Activated naive CD4-positive, alpha-beta T cell treated with anti-CD3 and anti-CD28 coated beads for 36 hours (primary cell): Measurements from ENCODE around the gene NEK6. TPM values are rescaled to one million over a fixed set of nuclear protein-coding genes. Genes with fewer than 3 reads are reported as not detected.

ENCODE experiments used
- CTCF ChIA-PET: fragments of 350-600 bp; sonication (Branson Sonifier 250); formaldehyde crosslinking; loops from one replicate; lab custom pipeline; 2021; ENCODE audit warnings: antibody characterized with exemption; lab: Charles Lee
- DNase-seq: peaks from one replicate; pipeline ENCODE4 v3.0.0-alpha.2; 2020
- H3K27ac Mint-ChIP-seq: one replicate; pipeline ENCODE4 v1.8.0; 2021; ENCODE audit warnings: mild to moderate bottlenecking, mixed read lengths
- H3K27me3 Mint-ChIP-seq: one replicate; pipeline ENCODE4 v1.8.0; 2021; ENCODE audit warnings: low read depth, mixed read lengths
- H3K36me3 Mint-ChIP-seq: one replicate; pipeline ENCODE4 v1.8.0; 2021; ENCODE audit warnings: low read depth, mixed read lengths
- H3K4me1 Mint-ChIP-seq: one replicate; pipeline ENCODE4 v1.8.0; 2021; ENCODE audit warnings: low read depth, mixed read lengths
- H3K4me3 Mint-ChIP-seq: one replicate; pipeline ENCODE4 v1.8.0; 2021; ENCODE audit warnings: mild to moderate bottlenecking, moderate library complexity, mixed read lengths
- H3K9me3 Mint-ChIP-seq: one replicate; pipeline ENCODE4 v1.8.0; 2021; ENCODE audit warnings: mixed read lengths
- intact Hi-C: fragments of 100-400 bp; cut with micrococcal nuclease; formaldehyde crosslinking; loops from one replicate; pipeline ENCODE4 v1.15.1; 2023
- total RNA-seq, 2 experiments: library from RNA; stranded (reverse); gene quantifications; one replicate each; pipeline ENCODE4 v1.2.3, GENCODE V29; 2021

The NEK6 gene
- total RNA-seq, 2 experiments from 2014 or later, result 0.89 to 1.5 TPM

DNA sequence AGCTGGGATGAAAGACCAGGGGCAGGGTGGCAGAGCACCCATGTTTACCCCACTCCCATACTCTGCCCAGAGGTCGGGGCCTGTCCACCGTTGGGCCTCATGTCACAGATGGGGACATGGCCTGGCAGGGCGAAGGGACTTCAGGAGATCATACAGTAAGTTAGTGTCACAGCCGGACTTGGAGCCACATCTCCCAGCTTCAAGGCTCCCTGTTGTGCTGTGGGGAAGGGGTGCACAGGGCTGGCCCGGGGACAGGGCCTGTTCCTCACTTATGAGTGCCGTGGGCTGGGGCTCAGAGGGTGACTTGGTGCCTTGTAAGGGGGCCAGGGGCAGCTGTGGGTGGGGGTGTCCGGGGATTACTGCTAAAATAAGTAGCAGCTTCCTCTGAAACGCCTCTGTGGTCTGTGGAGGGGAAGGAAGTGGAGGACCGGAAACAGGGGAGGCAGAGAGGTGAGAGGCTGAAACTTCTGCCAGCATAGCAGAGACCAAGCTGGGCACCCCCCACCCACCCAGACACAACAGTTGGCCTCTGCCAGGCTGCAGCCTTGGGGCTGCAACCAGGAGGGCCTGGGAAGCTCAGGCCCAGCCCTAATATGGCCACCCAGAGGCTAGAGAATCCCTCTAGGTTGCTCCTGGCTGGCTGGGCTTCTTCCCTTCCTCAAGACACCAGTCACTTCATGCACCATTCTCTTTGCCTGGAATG lies 41.1 kb upstream of the NEK6 start:
- H3K36me3 Mint-ChIP-seq, result no peaks in the 10 kb centered on the region
- H3K4me3 Mint-ChIP-seq, result no peak overlapping the region
- intact Hi-C loops, result loop anchor here (1.0 to 2.0 kb wide), 2 partner anchors 14 to 38 kb away; no protein-coding TSS in a partner anchor
- H3K27me3 Mint-ChIP-seq, result no peaks in the 10 kb centered on the region
- H3K4me1 Mint-ChIP-seq, result peaks cover 34% of the 10 kb centered on the region
- no peaks in the 10 kb centered on the region for H3K9me3 Mint-ChIP-seq
- DNase-seq, result peak; percentile 80
- CTCF ChIA-PET, result interaction anchor here (0.6 to 0.8 kb wide), 3 partner anchors 85 to 120 kb away, joined by 3 to 4 read pairs (median 3); no protein-coding TSS in a partner anchor
- H3K27ac Mint-ChIP-seq, result peak overlapping the region; percentile 51

DNA sequence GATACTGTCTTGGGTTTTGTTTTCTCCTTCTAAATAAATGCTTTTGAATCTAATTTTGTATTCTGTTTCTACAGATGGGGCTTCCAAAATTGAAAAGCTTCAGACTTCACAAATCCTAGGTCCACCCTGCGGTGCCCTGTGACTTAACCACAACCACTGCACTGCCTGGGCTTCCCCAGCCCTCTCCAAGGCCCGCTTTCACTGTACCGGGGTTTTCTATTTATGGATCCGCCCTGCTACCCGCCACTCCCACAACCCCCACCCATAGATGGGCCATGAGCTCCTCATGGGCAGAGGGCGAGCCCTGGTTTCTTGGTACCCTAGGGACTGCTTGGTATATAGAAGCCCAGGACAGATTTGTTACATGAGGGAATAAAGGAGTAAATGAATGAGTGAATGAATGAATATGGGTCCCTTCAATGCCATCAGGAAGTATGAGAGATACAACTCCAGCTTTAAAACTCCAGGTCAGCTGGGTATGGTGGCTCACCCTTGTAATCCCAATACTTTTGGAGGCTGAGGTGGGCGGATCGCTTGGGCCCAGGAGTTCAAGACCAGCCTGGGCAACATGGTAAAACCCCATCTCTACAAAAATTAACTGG lies 39.8 kb upstream of the NEK6 start:
- H3K9me3 Mint-ChIP-seq, result no peaks in the 10 kb centered on the region

DNA sequence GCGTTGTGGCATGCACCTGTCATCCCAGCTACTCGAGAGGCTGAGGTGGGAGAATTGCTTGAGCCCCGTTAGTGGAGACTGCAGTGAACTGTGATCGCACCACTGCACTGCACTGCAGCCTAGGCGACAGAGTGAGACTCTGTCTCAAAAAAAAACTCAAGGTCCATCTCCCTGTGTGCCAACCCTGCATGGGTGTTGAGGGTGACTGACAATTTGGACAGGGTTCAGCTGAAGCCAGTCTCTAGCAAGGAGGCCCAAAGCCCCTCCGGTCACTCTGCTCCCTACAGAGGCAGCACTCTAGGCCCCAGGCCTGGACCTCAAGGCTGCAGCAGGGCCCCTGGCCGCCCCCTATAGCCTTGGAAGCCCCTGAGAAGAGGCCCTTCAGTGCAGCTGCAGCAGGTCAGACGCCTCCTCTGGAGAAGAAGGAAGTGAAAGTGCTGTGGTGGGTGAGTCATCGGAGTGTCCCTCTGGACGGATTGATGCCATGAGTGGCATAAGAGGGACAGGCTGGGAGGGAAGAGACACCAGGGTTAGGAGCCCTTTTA lies 39.2 kb upstream of the NEK6 start:
- no peak overlapping the region for H3K27ac Mint-ChIP-seq
- no peaks in the 10 kb centered on the region for H3K27me3 Mint-ChIP-seq
- DNase-seq, result peak; percentile 66
- H3K9me3 Mint-ChIP-seq, result no peaks in the 10 kb centered on the region
- CTCF ChIA-PET, result interaction anchor here (0.6 kb wide), 1 partner anchor 217 kb away, joined by 3 read pairs; no protein-coding TSS in a partner anchor
- H3K4me1 Mint-ChIP-seq, result peaks cover 31% of the 10 kb centered on the region
- H3K4me3 Mint-ChIP-seq, result no peak overlapping the region
- no peaks in the 10 kb centered on the region for H3K36me3 Mint-ChIP-seq
- intact Hi-C loops, result no loop called here

More for the DNA sequence above, 39.8 kb upstream of the NEK6 start:
- no peak overlapping the region for H3K27ac Mint-ChIP-seq
- intact Hi-C loops, result loop anchor here (2.0 kb wide), 1 partner anchor 37 kb away; no protein-coding TSS in a partner anchor
- H3K4me3 Mint-ChIP-seq, result no peak overlapping the region
- CTCF ChIA-PET, result interaction anchor here (0.6 to 0.7 kb wide), 2 partner anchors 82 to 152 kb away, joined by 6 to 7 read pairs; no protein-coding TSS in a partner anchor
- H3K4me1 Mint-ChIP-seq, result peaks cover 31% of the 10 kb centered on the region
- DNase-seq, result no peak
- no peaks in the 10 kb centered on the region for H3K27me3 Mint-ChIP-seq
- no peaks in the 10 kb centered on the region for H3K36me3 Mint-ChIP-seq

DNA sequence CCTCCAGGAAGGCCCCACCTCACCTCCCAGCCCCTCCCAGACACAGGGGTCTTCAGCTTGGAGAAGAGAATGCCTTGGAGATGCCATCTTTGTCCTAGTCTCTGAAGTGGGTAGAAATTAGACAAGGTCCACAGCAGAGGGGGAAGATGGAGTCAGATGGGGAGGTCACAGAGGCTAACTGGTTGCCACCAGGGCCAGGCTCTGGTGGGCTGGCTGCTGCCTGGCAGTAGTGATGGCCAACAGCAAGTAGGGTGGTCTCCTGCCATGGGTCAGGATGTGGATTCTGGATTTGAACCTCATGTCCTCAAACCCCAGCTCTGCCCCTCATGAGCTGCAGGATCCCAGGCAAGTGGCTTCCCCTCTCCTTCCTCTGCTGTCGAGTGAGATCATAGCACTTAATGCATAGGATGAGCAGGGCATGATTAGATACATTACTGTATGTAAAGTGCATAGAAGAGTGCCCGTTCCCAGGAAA lies 38.7 kb upstream of the NEK6 start:
- Mint-ChIP-seq H3K4me3 (no peak overlapping the region), H3K27me3 (no peaks in the 10 kb centered on the region), H3K9me3 (no peaks in the 10 kb centered on the region), H3K27ac (no peak overlapping the region), H3K4me1 (peaks cover 31% of the 10 kb centered on the region), H3K36me3 (no peaks in the 10 kb centered on the region)
- CTCF ChIA-PET, result interaction anchor here (0.6 kb wide), 1 partner anchor 217 kb away, joined by 3 read pairs; no protein-coding TSS in a partner anchor
- intact Hi-C loops, result no loop called here
- no peak for DNase-seq

DNA sequence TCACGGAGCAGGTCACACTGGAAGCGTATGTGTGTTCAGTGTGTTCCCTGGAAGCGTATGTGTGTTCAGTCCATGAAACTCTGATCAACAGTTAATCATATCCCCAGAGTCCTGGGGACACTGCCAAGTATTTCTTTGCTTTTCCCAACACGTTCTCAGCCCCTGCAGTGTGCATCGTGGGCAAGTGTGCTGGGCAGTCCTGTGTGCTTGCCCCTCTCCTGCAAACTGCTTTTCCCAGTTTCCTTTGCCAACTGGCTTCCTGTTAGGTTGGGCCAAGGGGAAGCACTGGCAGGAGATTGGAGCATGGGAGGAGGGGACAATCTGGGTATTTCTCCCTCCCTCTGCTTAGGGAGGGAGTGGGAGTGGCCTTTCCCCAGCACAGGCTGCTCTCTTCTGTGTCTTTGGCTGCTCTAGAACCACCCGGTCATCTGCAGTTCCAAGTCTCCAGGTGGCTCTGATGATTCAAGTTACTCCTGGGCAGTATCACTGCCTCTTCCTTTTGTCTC lies 36.8 kb upstream of the NEK6 start:
- Mint-ChIP-seq H3K27ac (no peak overlapping the region), H3K4me3 (no peak overlapping the region), H3K4me1 (peaks cover 26% of the 10 kb centered on the region), H3K36me3 (no peaks in the 10 kb centered on the region), H3K27me3 (no peaks in the 10 kb centered on the region), H3K9me3 (no peaks in the 10 kb centered on the region)
- CTCF ChIA-PET, result no interaction called here
- intact Hi-C loops, result no loop called here
- no peak for DNase-seq

DNA sequence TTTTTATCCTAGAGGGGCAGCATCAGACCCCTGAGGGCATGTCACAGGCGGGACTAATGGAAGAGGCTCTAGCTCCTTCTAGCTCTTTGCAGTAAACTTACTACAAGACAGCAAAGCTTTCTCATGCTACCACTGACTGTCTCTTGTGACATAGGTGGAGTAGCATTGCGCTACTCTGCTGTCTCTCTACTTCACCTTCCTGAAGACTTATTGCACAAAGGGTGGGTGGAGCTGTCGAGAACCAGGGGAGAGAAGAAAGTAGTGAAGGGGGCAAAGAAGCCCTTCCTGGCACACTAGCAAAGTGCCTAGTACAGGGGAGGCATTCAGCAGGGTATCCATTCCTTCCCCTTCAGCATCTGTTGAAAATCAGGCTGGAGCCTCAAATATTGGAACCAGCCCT lies 36.1 kb upstream of the NEK6 start:
- no peak overlapping the region for H3K4me3 Mint-ChIP-seq
- DNase-seq, result no peak
- H3K4me1 Mint-ChIP-seq, result peaks cover 19% of the 10 kb centered on the region
- intact Hi-C loops, result no loop called here
- CTCF ChIA-PET, result no interaction called here
- no peaks in the 10 kb centered on the region for H3K27me3 Mint-ChIP-seq
- no peaks in the 10 kb centered on the region for H3K9me3 Mint-ChIP-seq
- no peaks in the 10 kb centered on the region for H3K36me3 Mint-ChIP-seq
- H3K27ac Mint-ChIP-seq, result no peak overlapping the region

DNA sequence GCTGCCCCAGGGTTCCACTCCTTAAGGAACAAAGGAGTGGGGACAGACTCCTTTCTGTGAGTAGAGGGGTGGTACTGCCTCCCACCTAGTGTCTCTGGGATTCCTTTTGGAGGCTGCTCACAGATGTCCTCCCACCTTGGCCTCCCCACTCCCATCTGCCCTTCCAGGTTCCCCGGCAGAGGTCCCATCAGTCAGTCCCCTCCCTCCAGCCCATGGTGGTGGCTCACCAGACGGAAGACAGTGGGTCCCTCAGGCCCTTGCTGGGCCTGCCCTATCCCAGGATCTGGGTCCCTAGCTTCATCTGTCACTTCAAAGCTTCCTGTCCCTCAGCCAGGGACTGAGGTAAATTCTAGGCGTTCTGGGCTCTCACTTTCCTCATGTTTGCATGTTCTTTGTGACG lies 35.6 kb upstream of the NEK6 start:
- no peak overlapping the region for H3K27ac Mint-ChIP-seq
- H3K27me3 Mint-ChIP-seq, result no peaks in the 10 kb centered on the region
- intact Hi-C loops, result no loop called here
- no peaks in the 10 kb centered on the region for H3K36me3 Mint-ChIP-seq
- DNase-seq, result no peak
- no peak overlapping the region for H3K4me3 Mint-ChIP-seq
- H3K9me3 Mint-ChIP-seq, result no peaks in the 10 kb centered on the region
- H3K4me1 Mint-ChIP-seq, result peaks cover 15% of the 10 kb centered on the region
- CTCF ChIA-PET, result no interaction called here

DNA sequence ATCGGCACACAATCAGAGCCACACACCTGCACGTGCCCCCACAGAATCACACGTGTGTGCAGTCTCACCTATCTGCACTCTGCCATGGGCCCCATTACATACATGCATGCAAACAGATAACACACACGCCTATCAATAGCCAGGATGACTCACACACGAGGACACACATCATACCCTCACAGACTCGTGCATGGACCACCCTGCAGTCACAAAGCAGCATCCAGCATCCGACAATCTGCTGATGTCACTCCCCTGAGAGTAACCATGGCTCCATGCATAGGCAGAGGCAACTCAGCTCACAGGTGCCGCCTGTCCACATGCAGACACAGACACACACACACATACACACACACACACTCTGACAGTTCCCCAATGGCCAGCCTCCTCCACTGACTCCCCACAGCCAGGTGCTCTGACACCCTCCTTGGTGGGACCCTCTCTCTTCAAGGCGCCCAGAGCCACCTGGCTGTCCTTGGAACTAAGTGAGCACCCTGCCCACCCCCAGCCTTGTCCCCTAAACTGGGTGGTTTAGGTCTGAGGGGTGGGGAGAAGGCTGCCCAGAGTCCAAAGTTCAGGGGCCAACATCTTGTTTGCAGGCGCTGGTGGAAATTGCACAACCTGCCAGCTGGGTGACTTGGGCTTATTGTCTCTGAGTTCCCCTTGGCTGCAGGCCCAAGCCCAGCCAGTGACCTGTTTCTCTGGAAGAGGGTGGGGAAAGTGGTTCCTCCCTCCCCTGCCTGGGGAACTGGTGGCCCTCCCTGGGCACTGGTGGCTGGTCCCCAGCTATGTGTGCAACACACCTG lies 34.6 kb upstream of the NEK6 start:
- H3K27me3 Mint-ChIP-seq, result no peaks in the 10 kb centered on the region
- H3K4me3 Mint-ChIP-seq, result no peak overlapping the region
- peaks cover 6% of the 10 kb centered on the region for H3K4me1 Mint-ChIP-seq
- no peaks in the 10 kb centered on the region for H3K36me3 Mint-ChIP-seq
- H3K9me3 Mint-ChIP-seq, result no peaks in the 10 kb centered on the region
- no peak overlapping the region for H3K27ac Mint-ChIP-seq
- CTCF ChIA-PET, result no interaction called here
- intact Hi-C loops, result no loop called here
- DNase-seq, result no peak

DNA sequence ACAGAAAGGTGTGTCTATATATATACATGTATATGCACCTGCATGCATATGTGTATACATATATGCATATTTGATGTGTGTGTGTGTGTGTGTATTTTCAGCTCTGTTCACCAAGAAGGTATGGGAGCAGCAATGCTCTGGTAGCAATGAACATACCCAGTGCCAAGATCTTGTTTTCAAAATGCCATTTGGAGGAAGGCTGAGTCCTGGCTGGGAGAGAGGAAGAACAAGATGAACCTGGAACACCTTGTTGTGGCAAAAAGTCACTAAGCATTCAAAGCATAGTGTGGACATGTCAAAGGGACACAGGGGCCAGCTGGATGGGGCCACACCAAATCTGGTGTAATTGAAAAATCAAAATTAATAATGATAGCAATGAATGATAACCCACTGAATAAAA lies 31.8 kb upstream of the NEK6 start:
- Mint-ChIP-seq H3K4me3 (no peak overlapping the region), H3K36me3 (no peaks in the 10 kb centered on the region), H3K27me3 (no peaks in the 10 kb centered on the region), H3K4me1 (no peaks in the 10 kb centered on the region), H3K9me3 (no peaks in the 10 kb centered on the region), H3K27ac (no peak overlapping the region)
- no peak for DNase-seq
- CTCF ChIA-PET, result no interaction called here
- intact Hi-C loops, result no loop called here

DNA sequence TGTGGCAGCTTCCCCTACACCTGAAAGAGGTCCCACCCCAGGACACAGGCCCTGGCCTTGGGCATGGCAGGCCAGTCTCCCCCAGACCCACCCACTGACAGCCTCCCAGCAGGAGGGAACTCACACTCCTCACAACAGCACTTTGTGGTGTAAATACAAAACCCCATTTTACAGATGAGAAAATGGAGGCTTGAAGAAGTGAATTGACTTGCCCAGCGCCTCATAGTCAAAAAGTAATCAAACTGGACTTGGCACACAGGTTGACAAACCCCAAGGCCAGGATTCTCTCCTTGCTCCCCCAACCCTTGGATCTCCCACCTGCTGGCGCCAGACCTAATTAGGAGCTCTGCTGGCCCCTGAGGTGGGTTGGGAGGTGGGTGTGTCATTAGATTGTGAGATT lies 29.2 kb upstream of the NEK6 start:
- Mint-ChIP-seq H3K9me3 (no peaks in the 10 kb centered on the region), H3K36me3 (no peaks in the 10 kb centered on the region), H3K4me3 (no peak overlapping the region), H3K27ac (no peak overlapping the region), H3K27me3 (no peaks in the 10 kb centered on the region), H3K4me1 (no peaks in the 10 kb centered on the region)
- CTCF ChIA-PET, result interaction anchor here (1.3 kb wide), 1 partner anchor 101 kb away, joined by 3 read pairs; no protein-coding TSS in a partner anchor
- DNase-seq, result no peak
- intact Hi-C loops, result no loop called here

DNA sequence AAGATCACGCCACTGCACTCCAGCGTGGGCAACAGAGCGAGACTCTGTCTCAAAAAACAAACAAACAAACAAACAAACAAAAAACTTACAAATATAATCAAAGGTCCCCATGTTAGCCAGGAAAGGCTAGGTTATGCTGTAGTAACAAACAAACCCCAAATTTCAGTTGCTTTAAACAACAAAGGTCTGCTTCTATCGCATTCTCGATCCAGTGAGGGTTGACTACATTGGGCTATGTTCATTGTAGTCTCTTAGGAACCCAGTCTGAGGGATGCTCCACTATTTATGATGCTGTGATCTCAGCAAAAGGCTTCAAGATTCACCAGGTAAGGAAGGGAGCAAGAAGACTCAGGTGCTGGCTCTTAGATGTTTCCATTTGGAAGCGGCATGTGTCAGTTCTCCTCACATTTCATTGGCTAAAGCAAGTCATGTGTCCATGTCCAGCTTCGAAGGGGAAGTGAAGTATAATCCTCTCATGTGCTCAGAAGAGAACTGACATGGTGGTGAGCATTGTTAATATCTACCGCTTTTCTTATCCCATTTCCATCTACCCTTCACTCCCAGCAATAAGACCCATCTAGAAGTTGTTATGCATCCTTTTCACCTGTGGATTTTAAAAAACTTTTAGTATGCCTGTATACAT lies 26.5 kb upstream of the NEK6 start:
- no peak overlapping the region for H3K4me3 Mint-ChIP-seq
- no peaks in the 10 kb centered on the region for H3K9me3 Mint-ChIP-seq
- H3K36me3 Mint-ChIP-seq, result no peaks in the 10 kb centered on the region
- H3K27ac Mint-ChIP-seq, result no peak overlapping the region
- no peaks in the 10 kb centered on the region for H3K27me3 Mint-ChIP-seq
- intact Hi-C loops, result no loop called here
- no peak for DNase-seq
- CTCF ChIA-PET, result no interaction called here
- H3K4me1 Mint-ChIP-seq, result no peaks in the 10 kb centered on the region
